ENCODE data around the gene DHX15.

DNA sequence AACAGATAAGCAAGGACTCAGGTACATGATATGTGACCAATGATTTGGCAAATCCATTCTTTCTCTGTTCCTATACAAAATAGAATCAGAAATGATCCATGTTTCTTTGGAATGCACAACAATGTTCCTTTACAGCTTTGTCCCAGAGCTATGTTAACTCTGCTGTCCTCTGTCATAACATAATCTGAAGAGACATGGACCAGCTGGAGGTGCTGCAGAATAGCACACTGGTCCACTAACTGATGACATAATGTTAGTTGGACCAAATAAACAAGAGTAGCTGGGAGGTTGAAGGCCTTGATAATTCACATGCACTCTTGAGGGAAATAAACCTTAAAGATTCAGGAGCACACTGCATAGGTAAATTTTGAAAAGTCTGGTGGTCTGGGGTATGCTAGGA lies 23.0 kb upstream of the DHX15 start:
- TF ChIP-seq SP1 (IDR thresholded peaks at IDR 0.05) (no peak), BHLHE40 (IDR thresholded peaks at IDR 0.05; ENCODE audit: borderline replicate concordance) (no peak), FOXA1 (IDR thresholded peaks at IDR 0.05) (no peak), ARNT (IDR thresholded peaks at IDR 0.05) (no peak), NFRKB (IDR thresholded peaks at IDR 0.05) (no peak), SUZ12 (IDR thresholded peaks at IDR 0.05) (no peak), FOXM1 (IDR thresholded peaks at IDR 0.05; ENCODE audit: borderline replicate concordance) (no peak), FOXK2 (IDR thresholded peaks at IDR 0.05) (no peak)
- TF ChIP-seq, protein P1, sequence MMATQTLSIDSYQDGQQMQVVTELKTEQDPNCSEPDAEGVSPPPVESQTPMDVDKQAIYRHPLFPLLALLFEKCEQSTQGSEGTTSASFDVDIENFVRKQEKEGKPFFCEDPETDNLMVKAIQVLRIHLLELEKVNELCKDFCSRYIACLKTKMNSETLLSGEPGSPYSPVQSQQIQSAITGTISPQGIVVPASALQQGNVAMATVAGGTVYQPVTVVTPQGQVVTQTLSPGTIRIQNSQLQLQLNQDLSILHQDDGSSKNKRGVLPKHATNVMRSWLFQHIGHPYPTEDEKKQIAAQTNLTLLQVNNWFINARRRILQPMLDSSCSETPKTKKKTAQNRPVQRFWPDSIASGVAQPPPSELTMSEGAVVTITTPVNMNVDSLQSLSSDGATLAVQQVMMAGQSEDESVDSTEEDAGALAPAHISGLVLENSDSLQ (IDR thresholded peaks at IDR 0.05) = no peak
